Common myeloid progenitor, CD34-positive (primary cell): Measurements from ENCODE around the gene PDGFA.

ENCODE experiments used
- CTCF ChIA-PET: fragments of 350-600 bp; sonication (Branson Sonifier 250); formaldehyde crosslinking; loops from one replicate; lab custom pipeline; 2021; ENCODE audit warnings: antibody characterized with exemption; lab: Charles Lee
- POLR2A ChIA-PET: fragments of 350-600 bp; sonication (Branson Sonifier 250); formaldehyde crosslinking; loops from one replicate; lab custom pipeline; 2021; ENCODE audit warnings: antibody characterized with exemption; lab: Charles Lee
- DNase-seq, 3 donors: peaks; one replicate each; pipeline versions ENCODE4 v3.0.0 to v3.0.0-alpha.2; 2013
- H3K27ac ChIP-seq, 2 experiments: 1 replicate in 1 of 2; 2 replicates in 1 of 2; pipeline ENCODE4 v1.7.0; 2013; ENCODE audit warnings: inconsistent platforms in 2 of 2, low read length in 2 of 2, mild to moderate bottlenecking in 2 of 2, low read depth in 1 of 2, moderate library complexity in 1 of 2; ENCODE audit not compliant: severe bottlenecking in 2 of 2, insufficient read depth in 1 of 2, poor library complexity in 1 of 2
- H3K27me3 ChIP-seq, 5 experiments: replicated peaks in 2 of 5; 1 replicate in 3 of 5; 2 replicates in 2 of 5; pipeline versions ENCODE4 v1.6.1 to v1.7.0; 2013; ENCODE audit warnings: low read length in 4 of 5, mild to moderate bottlenecking in 2 of 5, moderate library complexity in 2 of 5, inconsistent platforms in 1 of 5; ENCODE audit not compliant: insufficient read depth in 5 of 5, control insufficient read depth in 4 of 5
- H3K36me3 ChIP-seq, 4 experiments: 1 replicate in 2 of 4; 2 replicates in 2 of 4; pipeline versions ENCODE4 v1.6.1 to v1.7.0; 2013; ENCODE audit warnings: low read length in 3 of 4, control low read depth in 1 of 4, mild to moderate bottlenecking in 1 of 4; ENCODE audit not compliant: control insufficient read depth in 4 of 4, insufficient read depth in 4 of 4
- H3K4me1 ChIP-seq, 4 experiments: 1 replicate in 3 of 4; 2 replicates in 1 of 4; pipeline versions ENCODE4 v1.6.1 to v1.7.1; 2013; ENCODE audit warnings: low read length in 3 of 4, mild to moderate bottlenecking in 3 of 4, control low read depth in 1 of 4, inconsistent platforms in 1 of 4, moderate library complexity in 1 of 4; ENCODE audit not compliant: control insufficient read depth in 4 of 4, insufficient read depth in 4 of 4; ENCODE audit errors: control extremely low read depth in 1 of 4
- H3K4me3 ChIP-seq, 7 experiments: 1 replicate in 4 of 7; 2 replicates in 3 of 7; pipeline versions ENCODE4 v1.5.1 to v1.7.0; 2013; ENCODE audit warnings: mild to moderate bottlenecking in 7 of 7, low read length in 6 of 7, moderate library complexity in 6 of 7, inconsistent platforms in 2 of 7, low read depth in 2 of 7, control low read depth in 1 of 7; ENCODE audit not compliant: insufficient read depth in 4 of 7, control insufficient read depth in 1 of 7; ENCODE audit errors: extremely low read depth in 1 of 7
- H3K9me3 ChIP-seq, 5 experiments: 1 replicate in 4 of 5; 2 replicates in 1 of 5; pipeline versions ENCODE4 v1.6.1 to v1.7.1; 2013; ENCODE audit warnings: low read length in 4 of 5, mild to moderate bottlenecking in 2 of 5, inconsistent platforms in 1 of 5, low read depth in 1 of 5, moderate library complexity in 1 of 5; ENCODE audit not compliant: control insufficient read depth in 4 of 5, insufficient read depth in 2 of 5; ENCODE audit errors: control extremely low read depth in 1 of 5
- WGBS: methylation state at CpG from one replicate; pipeline ENCODE4 v1.1.5; 2013; ENCODE audit not compliant: insufficient coverage; 5-methylcytosine and 5-hydroxymethylcytosine counted together

Gene PDGFA

DNA sequence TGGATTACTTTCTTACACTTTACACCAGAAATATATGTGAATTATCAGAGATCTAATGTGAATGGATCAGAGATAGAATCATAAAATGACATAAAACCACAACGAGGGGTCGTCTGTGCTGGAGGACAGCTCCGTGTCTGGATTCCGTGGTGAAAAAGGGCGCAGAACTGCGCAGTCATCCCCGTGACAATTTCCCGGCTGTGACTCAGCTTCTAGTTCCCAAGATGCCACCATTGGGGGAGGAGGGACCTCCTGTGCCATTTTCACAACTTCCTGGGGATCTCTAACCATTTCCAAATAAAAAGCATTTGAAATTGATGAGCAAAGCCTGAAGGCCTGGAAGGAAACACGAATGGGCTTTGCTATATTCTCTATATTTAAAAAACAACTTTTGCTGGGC, 72.1 kb downstream of the PDGFA start:
- WGBS, result 94% methylated on average over 9 of the region's 9 CpGs
- no peak overlapping the region for H3K27ac ChIP-seq
- ChIA-PET CTCF (interaction anchor here (1.4 to 1.7 kb wide), 2 partner anchors 9 to 13 kb away, joined by 4 to 5 read pairs; no protein-coding TSS in a partner anchor), POLR2A (no interaction called here)
- no peak overlapping the region for H3K4me3 ChIP-seq
- no peaks in the 10 kb centered on the region for H3K36me3 ChIP-seq
- peaks cover 0 to 25% (median 4%) of the 10 kb centered on the region in 5 experiments for H3K27me3 ChIP-seq
- H3K4me1 ChIP-seq, result peaks cover 0 to 18% (median 12%) of the 10 kb centered on the region in 4 experiments
- no peak for DNase-seq
- H3K9me3 ChIP-seq, result peaks cover 0 to 3% (median 0%) of the 10 kb centered on the region in 5 experiments
